ENCODE measurements around the gene EGFLAM. TPM values are rescaled to one million over a fixed set of nuclear protein-coding genes. Genes with fewer than 3 reads are reported as not detected.

EGFLAM gene
- total and polyA plus RNA-seq, 10 of the 15 experiments (the other 5 are each of a cell fraction or from before 2014, with no cell fraction given): 0.37 TPM; not detected in 9

DNA sequence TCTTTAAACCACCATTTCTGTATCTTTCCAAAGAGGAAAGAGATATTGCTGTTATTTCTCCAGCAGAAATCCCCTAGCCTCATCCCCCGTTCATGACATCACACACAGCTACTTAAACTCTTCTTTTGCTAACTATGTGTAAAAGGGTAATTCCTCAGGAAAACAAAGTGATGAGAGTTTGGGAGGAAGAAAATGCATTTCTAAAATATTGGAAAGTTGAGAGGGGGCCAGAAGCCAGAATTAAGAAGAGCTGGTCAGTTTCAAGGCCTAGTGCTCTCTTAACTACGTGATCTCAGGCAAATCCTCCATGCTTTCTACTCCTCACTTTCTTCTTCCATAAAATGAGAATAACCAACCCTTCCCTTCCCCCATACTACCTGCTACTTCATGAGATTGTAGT, 188.7 kb downstream of the EGFLAM start:
- 28% methylated on average over 2 of the region's 2 CpGs for WGBS (ENCODE audit: insufficient coverage, insufficient replicate concordance, low lambda C conversion rate, missing lambda C conversion rate)
- FAIRE-seq: no peak
- CTCF ChIA-PET: interaction anchor here (0.6 kb wide), 1 partner anchor 10 kb away, joined by 5 read pairs; no protein-coding TSS in a partner anchor

DNA sequence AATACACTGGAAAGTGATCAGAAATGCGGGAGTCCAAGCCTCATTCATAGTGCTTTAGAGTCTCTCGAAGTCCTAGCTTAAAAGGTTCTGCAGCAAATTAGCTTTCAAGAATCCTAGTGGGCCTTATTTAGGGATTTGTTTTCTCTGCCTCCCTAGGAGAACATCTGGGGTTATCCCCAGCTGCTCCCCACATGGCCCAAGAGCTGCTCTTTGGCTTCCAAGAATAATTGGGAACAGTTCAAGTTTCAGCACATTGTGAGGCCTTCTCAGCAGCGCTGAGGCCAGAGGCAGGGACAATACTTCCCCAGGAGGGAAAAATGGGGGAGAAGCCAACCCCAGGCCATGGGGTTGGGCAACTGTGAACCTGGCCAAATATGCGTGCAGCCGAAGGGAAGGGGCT, 189.4 kb downstream of the EGFLAM start:
- no TSS peak for BruUV-seq (replicated peaks)
- Histone ChIP-seq H2AFZ (ENCODE audit: control insufficient read depth, low read depth, low read length) (no peak overlapping the region), H3K27ac (ENCODE audit: control insufficient read depth, insufficient read depth) (no peak overlapping the region), H3K36me3 (ENCODE audit: control insufficient read depth in 2 of 2, insufficient read depth in 2 of 2, low read length in 1 of 2) (no peaks in the 10 kb centered on the region), H3K9me3 (replicated peaks; ENCODE audit: control insufficient read depth, insufficient read depth, low read length) (no peaks in the 10 kb centered on the region; the same call in 2 of the 3 replicates), H3K9ac (ENCODE audit: control insufficient read depth, insufficient read depth, low read length) (no peak overlapping the region), H4K20me1 (ENCODE audit: control insufficient read depth, insufficient read depth) (no peaks in the 10 kb centered on the region), H3K27me3 (replicated peaks in 1 of 2; ENCODE audit: control insufficient read depth in 2 of 2, insufficient read depth in 2 of 2, low read length in 1 of 2) (peaks cover 0 to 10% of the 10 kb centered on the region in 2 experiments), H3K4me3 (no peak overlapping the region), H3K79me2 (ENCODE audit: control insufficient read depth, insufficient read depth, low read length) (no peaks in the 10 kb centered on the region), H3K4me2 (ENCODE audit: control insufficient read depth, insufficient read depth) (no peak overlapping the region), H3K4me1 (ENCODE audit: control insufficient read depth, insufficient read depth, low read length) (peaks cover 3% of the 10 kb centered on the region)
- CTCF ChIA-PET: no interaction called here
- RAD21 ChIA-PET (ENCODE audit: unreplicated experiment): no interaction called here
- TF ChIP-seq TCF12 (IDR thresholded peaks at IDR 0.05; ENCODE audit: low read depth, low read length) (no peak), TBL1XR1 (IDR thresholded peaks at IDR 0.05; ENCODE audit: low read depth, low read length) (no peak), KAT2A (conservative IDR thresholded peaks at IDR 0.05; ENCODE audit: control insufficient read depth, low read depth, low read length) (no peak), RAD21 (IDR thresholded peaks at IDR 0.05; ENCODE audit: insufficient read depth, low read depth, low read length) (no peak), NRF1 (conservative IDR thresholded peaks at IDR 0.05; ENCODE audit: low read depth, low read length) (no peak), MYC (IDR thresholded peaks at IDR 0.05; ENCODE audit: insufficient read depth, insufficient read length, insufficient replicate concordance, low read length, severe bottlenecking) (no peak), SREBF2 (IDR thresholded peaks at IDR 0.05; ENCODE audit: low read length) (no peak), EZH2 (IDR thresholded peaks at IDR 0.05; ENCODE audit: borderline replicate concordance, control insufficient read depth, low read depth, low read length) (no peak), BCL11A (IDR thresholded peaks at IDR 0.05; ENCODE audit: low read depth, low read length) (no peak)
- TF ChIP-seq, protein P1, sequence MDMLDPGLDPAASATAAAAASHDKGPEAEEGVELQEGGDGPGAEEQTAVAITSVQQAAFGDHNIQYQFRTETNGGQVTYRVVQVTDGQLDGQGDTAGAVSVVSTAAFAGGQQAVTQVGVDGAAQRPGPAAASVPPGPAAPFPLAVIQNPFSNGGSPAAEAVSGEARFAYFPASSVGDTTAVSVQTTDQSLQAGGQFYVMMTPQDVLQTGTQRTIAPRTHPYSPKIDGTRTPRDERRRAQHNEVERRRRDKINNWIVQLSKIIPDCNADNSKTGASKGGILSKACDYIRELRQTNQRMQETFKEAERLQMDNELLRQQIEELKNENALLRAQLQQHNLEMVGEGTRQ (IDR thresholded peaks at IDR 0.05; ENCODE audit: borderline replicate concordance, low read depth, low read length): no peak
- in situ Hi-C loops (cut with MboI): loop anchor here (25.0 kb wide), 1 partner anchor 640 kb away; no protein-coding TSS in a partner anchor
- intact Hi-C loops (cut with micrococcal nuclease; ENCODE audit: unreplicated experiment): no loop called here
- no peak for ATAC-seq
- no peak for DNase-seq (ENCODE audit: low read depth, low spot score)
- POLR2A ChIA-PET: interaction anchor here (0.6 kb wide), 1 partner anchor 708 kb away, joined by 3 read pairs; no protein-coding TSS in a partner anchor
- WGBS (ENCODE audit: insufficient coverage, insufficient replicate concordance, low lambda C conversion rate, missing lambda C conversion rate): 43% methylated on average over 5 of the region's 5 CpGs
- no peak for FAIRE-seq
- SMC1A ChIA-PET (ENCODE audit: uncharacterized antibody, unreplicated experiment): interaction anchor here (0.5 kb wide), 1 partner anchor 262 kb away, joined by 3 read pairs; no protein-coding TSS in a partner anchor

More for the DNA sequence above, 188.7 kb downstream of the EGFLAM start:
- ChIA-PET RAD21 (ENCODE audit: unreplicated experiment) (no interaction called here), SMC1A (ENCODE audit: uncharacterized antibody, unreplicated experiment) (no interaction called here), POLR2A (no interaction called here)
- BruUV-seq (replicated peaks): no TSS peak
- DNase-seq (ENCODE audit: low read depth, low spot score) (no peak), ATAC-seq (no peak)
- intact Hi-C loops (cut with micrococcal nuclease; ENCODE audit: unreplicated experiment) (no loop called here), in situ Hi-C loops (cut with MboI) (loop anchor here (25.0 kb wide), 1 partner anchor 640 kb away; no protein-coding TSS in a partner anchor)
- Histone ChIP-seq H3K4me2 (ENCODE audit: control insufficient read depth, insufficient read depth) (no peak overlapping the region), H2AFZ (ENCODE audit: control insufficient read depth, low read depth, low read length) (no peak overlapping the region), H3K27ac (ENCODE audit: control insufficient read depth, insufficient read depth) (no peak overlapping the region), H3K9ac (ENCODE audit: control insufficient read depth, insufficient read depth, low read length) (no peak overlapping the region), H4K20me1 (ENCODE audit: control insufficient read depth, insufficient read depth) (no peaks in the 10 kb centered on the region), H3K9me3 (replicated peaks; ENCODE audit: control insufficient read depth, insufficient read depth, low read length) (no peaks in the 10 kb centered on the region; the same call in 2 of the 3 replicates), H3K4me1 (ENCODE audit: control insufficient read depth, insufficient read depth, low read length) (no peaks in the 10 kb centered on the region), H3K4me3 (no peak overlapping the region), H3K27me3 (replicated peaks in 1 of 2; ENCODE audit: control insufficient read depth in 2 of 2, insufficient read depth in 2 of 2, low read length in 1 of 2) (peaks cover 0 to 10% of the 10 kb centered on the region in 2 experiments), H3K79me2 (ENCODE audit: control insufficient read depth, insufficient read depth, low read length) (no peaks in the 10 kb centered on the region), H3K36me3 (ENCODE audit: control insufficient read depth in 2 of 2, insufficient read depth in 2 of 2, low read length in 1 of 2) (no peaks in the 10 kb centered on the region)
- TF ChIP-seq BACH1 (IDR thresholded peaks at IDR 0.05; ENCODE audit: borderline replicate concordance) (no peak), RAD21 (IDR thresholded peaks at IDR 0.05; ENCODE audit: insufficient read depth, low read depth, low read length) (no peak)

Data from GM12878 (cell line).